ENCODE data around the gene SDHD.

The SDHD gene

GRCh38 chr11:112113539-112114457, 27.1 kb downstream of the SDHD start:
- TF ChIP-seq ARNT (IDR thresholded peaks at IDR 0.05) (no peak), PKNOX1 (IDR thresholded peaks at IDR 0.05) (peak; percentile 29; the same call in 1 of the 2 replicates)
- CTCF ChIA-PET = interaction anchor here (0.6 to 2.6 kb wide), 22 partner anchors 8 to 1804 kb away, joined by 3 to 8 read pairs (median 4); partner anchors contain the start of genes BCO2 and PTS
- POLR2A ChIA-PET = interaction anchor here (1.0 kb wide), 1 partner anchor 62 kb away, joined by 3 read pairs; the partner anchor contains the start of gene BCO2
- DNase-seq (ENCODE audit: extremely low spot score) = peak; percentile 63

- DNase-seq (ENCODE audit: extremely low spot score) = no peak
- no peak for TF ChIP-seq ELF4 (IDR thresholded peaks at IDR 0.05)
- TF ChIP-seq TARDBP (IDR thresholded peaks at IDR 0.05) = no peak
- no peak for TF ChIP-seq SP1 (IDR thresholded peaks at IDR 0.05)
- TF ChIP-seq L3MBTL2 (conservative IDR thresholded peaks at IDR 0.05) = no peak
- TF ChIP-seq ZNF384 (IDR thresholded peaks at IDR 0.05) = no peak
- TF ChIP-seq HDGF (IDR thresholded peaks at IDR 0.05; ENCODE audit: borderline replicate concordance) = no peak
- no peak for TF ChIP-seq LEF1 (IDR thresholded peaks at IDR 0.05; ENCODE audit: borderline replicate concordance)
- TF ChIP-seq ARNT (IDR thresholded peaks at IDR 0.05) = no peak
- no peak for TF ChIP-seq FOXK2 (IDR thresholded peaks at IDR 0.05)
- TF ChIP-seq BHLHE40 (IDR thresholded peaks at IDR 0.05; ENCODE audit: borderline replicate concordance) = no peak
- no peak for TF ChIP-seq SUZ12 (IDR thresholded peaks at IDR 0.05)
- no peak for TF ChIP-seq NFRKB (IDR thresholded peaks at IDR 0.05)
- no peak for TF ChIP-seq PKNOX1 (IDR thresholded peaks at IDR 0.05)
- no peak for TF ChIP-seq FOXM1 (IDR thresholded peaks at IDR 0.05; ENCODE audit: borderline replicate concordance)
- no peak for TF ChIP-seq FOXA1 (IDR thresholded peaks at IDR 0.05)
- ChIA-PET CTCF (interaction anchor here (1.3 to 2.6 kb wide), 4 partner anchors 9 to 166 kb away, joined by 3 to 8 read pairs (median 4); no protein-coding TSS in a partner anchor), POLR2A (no interaction called here)
These were observed 27.8 kb downstream of the SDHD start for GRCh38 chr11:112114460-112114859.

GRCh38 chr11:112115386-112115785, 28.7 kb downstream of the SDHD start:
- DNase-seq (ENCODE audit: extremely low spot score) = no peak
- TF ChIP-seq PKNOX1 (IDR thresholded peaks at IDR 0.05) (no peak), SP1 (IDR thresholded peaks at IDR 0.05) (no peak), BHLHE40 (IDR thresholded peaks at IDR 0.05; ENCODE audit: borderline replicate concordance) (no peak), FOXA1 (IDR thresholded peaks at IDR 0.05) (no peak), ARNT (IDR thresholded peaks at IDR 0.05) (no peak), NFRKB (IDR thresholded peaks at IDR 0.05) (no peak)
- POLR2A ChIA-PET = no interaction called here
- CTCF ChIA-PET = interaction anchor here (1.1 to 1.4 kb wide), 2 partner anchors 60 to 165 kb away, joined by 3 read pairs; partner anchors contain the start of gene BCO2

GRCh38 chr11:112118176-112118575, 31.5 kb downstream of the SDHD start:
- no peak for DNase-seq (ENCODE audit: extremely low spot score)
- TF ChIP-seq SP1 (IDR thresholded peaks at IDR 0.05) (no peak), BHLHE40 (IDR thresholded peaks at IDR 0.05; ENCODE audit: borderline replicate concordance) (no peak), NFRKB (IDR thresholded peaks at IDR 0.05) (no peak), FOXM1 (IDR thresholded peaks at IDR 0.05; ENCODE audit: borderline replicate concordance) (no peak), LEF1 (IDR thresholded peaks at IDR 0.05; ENCODE audit: borderline replicate concordance) (no peak), PKNOX1 (IDR thresholded peaks at IDR 0.05) (no peak), TARDBP (IDR thresholded peaks at IDR 0.05) (no peak), CTBP1 (IDR thresholded peaks at IDR 0.05; ENCODE audit: borderline replicate concordance) (no peak), ELF4 (IDR thresholded peaks at IDR 0.05) (no peak), SUZ12 (IDR thresholded peaks at IDR 0.05) (no peak), ARNT (IDR thresholded peaks at IDR 0.05) (no peak), L3MBTL2 (conservative IDR thresholded peaks at IDR 0.05) (no peak), HDGF (IDR thresholded peaks at IDR 0.05; ENCODE audit: borderline replicate concordance) (no peak), FOXA1 (IDR thresholded peaks at IDR 0.05) (no peak), FOXK2 (IDR thresholded peaks at IDR 0.05) (no peak), ZNF384 (IDR thresholded peaks at IDR 0.05) (no peak)
- ChIA-PET POLR2A (no interaction called here), CTCF (interaction anchor here (0.6 kb wide), 1 partner anchor 1151 kb away, joined by 4 read pairs; no protein-coding TSS in a partner anchor)

GRCh38 chr11:112121981-112122615, 35.4 kb downstream of the SDHD start:
- no peak for DNase-seq (ENCODE audit: extremely low spot score)
- CTCF ChIA-PET = interaction anchor here (0.6 to 1.6 kb wide), 3 partner anchors 8 to 53 kb away, joined by 5 to 6 read pairs (median 5); partner anchors contain the start of gene BCO2
- TF ChIP-seq NFRKB (IDR thresholded peaks at IDR 0.05) (no peak), SUZ12 (IDR thresholded peaks at IDR 0.05) (no peak), TARDBP (IDR thresholded peaks at IDR 0.05) (no peak), L3MBTL2 (conservative IDR thresholded peaks at IDR 0.05) (no peak), PKNOX1 (IDR thresholded peaks at IDR 0.05) (no peak), ARNT (IDR thresholded peaks at IDR 0.05) (no peak), FOXK2 (IDR thresholded peaks at IDR 0.05) (no peak), BHLHE40 (IDR thresholded peaks at IDR 0.05; ENCODE audit: borderline replicate concordance) (no peak), CTBP1 (IDR thresholded peaks at IDR 0.05; ENCODE audit: borderline replicate concordance) (no peak), ELF4 (IDR thresholded peaks at IDR 0.05) (no peak), ZNF384 (IDR thresholded peaks at IDR 0.05) (no peak), LEF1 (IDR thresholded peaks at IDR 0.05; ENCODE audit: borderline replicate concordance) (no peak), SP1 (IDR thresholded peaks at IDR 0.05) (no peak)
- POLR2A ChIA-PET = no interaction called here
